ENCODE measurements around the gene BMP2. TPM values are rescaled to one million over a fixed set of nuclear protein-coding genes. Genes with fewer than 3 reads are reported as not detected.

The BMP2 gene
- polyA plus RNA-seq (ENCODE audit: insufficient read length) = 2.6 TPM

DNA sequence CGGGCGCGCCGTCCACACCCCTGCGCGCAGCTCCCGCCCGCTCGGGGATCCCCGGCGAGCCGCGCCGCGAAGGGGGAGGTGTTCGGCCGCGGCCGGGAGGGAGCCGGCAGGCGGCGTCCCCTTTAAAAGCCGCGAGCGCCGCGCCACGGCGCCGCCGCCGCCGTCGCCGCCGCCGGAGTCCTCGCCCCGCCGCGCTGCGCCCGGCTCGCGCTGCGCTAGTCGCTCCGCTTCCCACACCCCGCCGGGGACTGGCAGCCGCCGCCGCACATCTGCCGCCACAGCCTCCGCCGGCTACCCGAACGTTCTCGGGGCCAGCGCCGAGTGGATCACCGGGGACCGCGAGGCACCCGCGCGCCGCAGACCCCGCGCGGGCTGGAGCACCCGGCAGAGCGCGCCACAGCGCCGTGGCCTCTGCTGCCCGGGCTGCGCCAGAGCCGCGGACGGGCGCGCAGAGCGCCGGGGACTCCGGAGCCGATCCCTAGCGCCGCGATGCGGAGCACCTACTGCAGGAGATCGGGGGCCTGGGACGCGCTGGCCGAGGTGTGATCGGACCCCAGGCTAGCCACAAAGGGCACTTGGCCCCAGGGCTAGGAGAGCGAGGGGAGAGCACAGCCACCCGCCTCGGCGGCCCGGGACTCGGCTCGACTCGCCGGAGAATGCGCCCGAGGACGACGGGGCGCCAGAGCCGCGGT, at the start of gene BMP2:
BMP2 (plus strand) TSS at position 151 of the 692 bp plus-strand sequence. CDS start 2,441 bp downstream, outside the sequence.
- DNase-seq = peak; percentile 70

DNA sequence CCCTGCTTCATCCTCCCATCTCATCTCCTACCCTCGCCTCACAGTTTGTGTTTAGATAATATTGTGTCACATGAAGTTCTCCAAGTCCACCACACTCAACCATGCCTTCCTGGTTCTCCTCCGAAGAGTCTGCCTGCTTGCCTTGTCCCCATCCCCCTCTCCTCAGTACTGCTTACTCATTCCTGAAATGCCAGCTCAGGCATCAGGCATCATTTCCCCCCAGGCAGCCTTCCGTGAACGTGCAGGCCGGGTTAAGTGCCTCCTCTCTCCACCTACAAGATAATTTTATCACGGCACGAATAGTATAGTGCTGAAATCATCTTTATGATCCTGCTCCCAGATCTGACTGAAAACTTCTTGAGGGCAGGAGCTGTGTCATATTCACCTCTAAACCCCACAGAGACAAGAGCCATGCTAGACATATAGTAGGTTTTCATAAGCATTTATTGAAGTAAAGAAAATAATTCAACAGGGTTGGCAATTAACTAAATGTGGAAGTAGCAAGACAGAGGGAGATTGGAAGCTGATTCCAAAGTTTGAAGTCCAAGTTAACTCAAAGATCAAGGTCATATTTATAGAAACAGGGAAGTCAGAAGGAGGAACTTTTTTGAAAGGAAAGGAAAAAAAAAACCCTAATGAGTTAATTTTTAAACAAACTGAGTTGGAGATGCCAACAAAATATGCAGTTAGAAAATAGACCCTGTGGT, 48.7 kb upstream of the BMP2 start:
- DNase-seq = no peak

DNA sequence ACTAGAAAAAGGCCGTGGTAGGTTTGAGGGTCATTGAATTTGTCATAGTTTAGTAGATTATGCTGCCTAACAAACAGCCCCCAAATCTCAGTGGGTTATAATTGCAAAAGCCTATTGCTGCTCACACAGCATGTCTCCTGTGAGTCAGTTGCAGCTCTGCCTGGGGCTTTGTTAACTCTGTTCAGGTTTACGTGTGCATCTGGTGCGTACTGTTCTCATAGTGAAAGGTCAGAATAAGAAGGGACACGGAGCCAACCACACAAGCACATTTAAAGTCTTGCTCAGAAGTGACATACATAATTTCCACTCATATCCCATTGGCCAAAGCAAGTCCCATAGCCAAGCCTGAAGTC, 48.1 kb upstream of the BMP2 start:
- no peak for DNase-seq

DNA sequence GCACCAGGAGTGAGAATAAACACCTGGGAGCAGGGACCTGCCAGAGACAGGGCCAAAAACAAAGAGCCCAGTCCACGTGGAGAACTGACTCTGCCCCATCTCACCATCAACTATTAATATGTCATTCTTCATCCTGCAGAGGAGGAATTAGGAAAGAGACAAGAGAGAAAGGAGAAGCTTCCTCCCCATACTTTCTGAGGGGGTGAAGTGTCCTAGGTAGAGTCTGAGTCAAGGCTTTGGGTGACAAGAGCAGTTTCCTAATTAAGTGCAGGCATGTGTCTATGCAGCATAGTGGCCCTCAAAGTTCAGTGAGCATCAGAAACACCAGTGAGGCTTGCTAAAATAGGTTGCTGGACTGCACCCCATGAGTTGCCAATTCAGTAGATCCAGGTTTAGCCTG, 40.7 kb upstream of the BMP2 start:
- no peak for DNase-seq

DNA sequence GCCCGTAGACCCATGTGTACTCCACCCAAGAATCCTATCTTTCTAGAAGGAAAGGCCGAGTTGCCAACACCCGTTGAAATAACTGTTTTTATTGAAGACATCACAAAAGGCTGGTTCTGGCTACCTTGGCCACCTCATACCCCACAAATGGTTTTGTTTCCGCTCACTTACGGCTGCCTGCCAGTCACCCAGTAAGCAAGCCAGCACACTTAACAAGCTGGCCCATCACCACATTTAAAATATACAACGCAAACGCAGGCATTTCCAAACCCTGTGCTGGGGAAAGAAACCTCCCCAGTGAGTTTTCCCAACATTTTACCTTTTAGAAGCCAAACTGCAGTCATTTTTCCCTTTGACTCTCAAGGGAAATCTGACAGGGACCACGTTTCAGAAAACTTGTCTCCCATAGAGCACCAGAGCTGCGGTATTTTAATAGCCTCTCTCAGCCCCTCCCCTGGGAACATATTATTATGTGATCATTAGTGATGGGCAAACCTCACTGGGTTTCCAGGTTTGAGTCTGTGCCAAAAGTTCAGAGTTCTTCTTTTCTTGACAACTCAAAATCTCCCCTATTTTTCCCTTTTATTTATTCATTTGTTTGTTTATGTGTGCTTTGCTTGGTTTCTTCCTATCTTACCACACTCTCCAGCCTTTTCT, 36.7 kb upstream of the BMP2 start:
- no peak for DNase-seq

DNA sequence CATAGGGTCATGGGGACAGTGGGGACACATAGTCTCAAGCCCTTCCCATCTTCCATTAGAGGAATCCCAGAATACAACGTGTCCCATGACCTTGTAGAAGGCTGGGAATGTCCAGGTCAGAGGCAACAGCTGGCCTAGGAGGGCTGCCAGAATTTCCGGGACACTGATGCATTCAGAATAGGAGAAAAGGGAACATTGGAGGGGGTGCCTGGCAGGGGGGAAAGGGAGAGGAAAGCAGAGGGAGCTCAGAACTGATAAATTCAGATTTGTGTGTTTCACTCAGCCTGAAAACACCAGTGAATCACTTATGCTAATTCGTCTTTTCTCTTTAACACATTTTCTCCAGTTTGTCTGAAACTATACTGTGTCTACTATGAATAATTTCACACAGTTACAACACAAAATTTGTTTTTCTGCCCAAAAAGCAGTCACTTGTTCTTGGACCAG, 35.5 kb upstream of the BMP2 start:
- DNase-seq = peak; percentile 28

DNA sequence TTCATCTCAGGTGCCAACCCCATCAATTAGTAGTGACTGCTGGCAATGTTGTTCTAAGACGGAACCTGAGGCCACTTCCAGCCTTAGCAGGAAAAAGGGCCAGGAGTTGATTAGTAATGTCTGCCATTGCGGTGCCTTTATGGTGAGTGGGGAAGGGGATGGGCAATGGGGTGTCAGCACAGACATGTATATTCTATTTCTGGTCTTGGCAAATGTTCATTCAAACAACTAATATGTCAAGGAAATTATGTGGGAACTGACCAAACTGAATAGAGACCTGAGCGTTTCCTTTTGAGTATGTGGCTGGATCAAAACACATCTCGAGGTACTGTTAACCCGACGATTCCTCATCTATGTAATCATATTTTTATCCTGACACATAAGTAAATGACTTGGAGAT, 34.6 kb upstream of the BMP2 start:
- no peak for DNase-seq

DNA sequence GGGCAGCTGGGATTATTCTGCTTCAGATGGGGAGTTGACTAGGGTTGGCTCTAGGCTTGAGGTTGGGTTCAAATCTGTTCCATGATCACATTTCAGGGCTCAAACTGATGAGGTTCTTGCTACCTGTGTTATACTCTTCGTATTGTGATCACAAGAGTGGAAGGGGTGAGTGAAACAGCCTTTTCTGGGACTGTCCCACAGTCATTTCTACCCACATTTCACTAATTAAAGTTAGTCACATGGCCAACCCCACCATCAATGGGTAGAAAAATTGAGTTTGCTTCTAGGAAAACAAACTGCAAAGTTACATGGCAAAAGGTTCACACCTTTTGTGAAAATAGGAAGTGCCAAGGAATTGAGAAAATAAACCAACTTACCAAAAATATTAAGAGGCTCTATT, 33.5 kb upstream of the BMP2 start:
- DNase-seq = no peak

DNA sequence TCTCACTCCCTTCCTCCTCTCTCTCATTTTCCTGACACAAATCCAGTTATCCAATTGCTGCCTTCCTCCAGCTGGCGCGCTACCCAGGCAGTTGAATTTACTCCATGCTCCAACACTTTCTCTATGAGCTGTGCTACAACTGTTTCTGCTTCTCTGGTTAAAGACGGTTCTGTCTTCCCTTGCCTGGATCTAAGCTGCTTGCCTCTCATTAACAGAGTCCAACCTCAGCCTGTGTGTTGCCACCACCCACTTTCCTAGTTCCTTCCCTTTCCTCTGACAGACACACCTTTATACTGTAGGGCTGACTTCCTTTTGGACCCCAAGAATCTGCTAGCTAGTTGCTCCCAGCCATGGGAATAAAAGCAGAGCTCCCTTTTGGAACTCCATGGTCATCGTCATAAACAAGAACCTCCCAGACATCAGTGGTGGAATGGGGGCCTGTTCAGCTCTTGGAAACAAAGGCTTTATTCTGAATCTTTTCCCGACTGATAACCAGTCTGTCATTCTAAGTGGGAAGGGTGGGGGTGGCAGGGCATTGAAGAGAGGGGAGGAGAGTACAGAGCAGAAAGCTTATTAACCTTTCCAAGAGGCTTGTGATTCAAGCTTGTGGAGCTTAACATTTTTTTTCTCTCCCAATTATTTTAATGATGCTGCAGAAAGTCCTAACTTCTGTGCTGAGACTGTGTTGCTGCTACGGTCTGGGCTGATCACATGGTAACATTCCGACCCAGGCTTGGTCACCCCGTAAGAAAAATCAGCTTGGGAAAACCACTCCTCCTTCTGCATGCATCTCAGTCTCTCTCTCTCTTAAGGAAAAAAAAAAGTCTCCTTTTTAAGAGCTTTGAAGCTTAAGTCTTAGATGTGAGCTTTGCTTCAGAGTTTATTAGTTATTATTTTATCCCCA, 31.3 kb upstream of the BMP2 start:
- no peak for DNase-seq

DNA sequence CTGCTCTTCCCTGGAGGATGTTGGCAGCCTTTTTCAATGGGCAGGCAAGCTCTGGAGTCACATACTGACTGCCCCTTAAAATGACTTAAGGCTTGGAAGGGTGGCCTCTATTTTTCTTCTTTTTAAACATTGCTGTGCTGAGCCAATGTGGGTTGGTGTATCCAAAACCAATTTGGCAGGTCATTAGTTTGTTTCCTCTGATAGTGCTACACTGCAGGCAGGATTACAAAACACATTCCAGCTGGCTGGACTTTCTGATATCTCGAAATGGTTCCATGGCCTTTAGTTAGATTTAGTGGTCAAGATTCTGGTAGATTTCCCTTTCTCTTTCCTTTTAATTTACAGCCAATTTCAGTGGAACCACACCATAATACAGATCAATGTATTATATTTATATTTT, 28.1 kb upstream of the BMP2 start:
- DNase-seq = no peak

DNA sequence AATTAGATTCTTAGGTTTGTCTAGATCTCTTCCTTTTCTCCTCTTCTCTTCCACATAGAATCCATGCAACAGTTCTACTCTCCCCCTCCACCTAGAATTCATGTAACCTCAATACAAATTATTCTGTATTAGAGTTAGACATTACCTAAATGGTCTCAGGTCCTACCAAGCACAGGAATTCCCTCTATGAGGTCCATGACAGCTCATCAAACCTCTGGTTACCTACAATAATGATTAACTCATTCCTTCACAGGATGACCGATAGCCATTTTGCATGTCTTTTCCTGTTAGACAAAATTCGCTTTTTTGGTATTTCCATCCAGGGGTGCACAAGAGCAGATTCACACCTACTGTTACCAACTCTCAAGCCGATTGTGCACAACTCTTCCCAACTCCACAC, 27.4 kb upstream of the BMP2 start:
- DNase-seq = no peak

DNA sequence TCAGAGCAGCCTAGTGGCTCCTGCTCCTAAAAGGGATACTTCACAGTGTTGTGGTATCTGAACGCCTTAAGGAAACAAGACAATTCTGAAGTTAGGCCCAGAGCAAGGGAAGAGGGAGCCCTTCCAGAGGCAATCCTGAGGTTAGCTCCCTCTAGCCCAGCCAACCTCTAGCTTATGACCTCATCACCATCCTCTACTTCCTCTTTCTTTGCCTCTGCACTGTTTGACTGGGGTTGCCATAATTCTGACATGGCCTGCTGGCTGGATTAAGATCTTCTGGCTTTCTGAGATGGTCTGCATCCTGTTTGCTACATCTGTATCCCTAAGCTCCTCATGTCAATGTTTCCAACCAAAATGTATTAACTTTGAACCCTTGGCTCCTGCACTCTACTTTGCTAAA, 23.3 kb upstream of the BMP2 start:
- no peak for DNase-seq

DNA sequence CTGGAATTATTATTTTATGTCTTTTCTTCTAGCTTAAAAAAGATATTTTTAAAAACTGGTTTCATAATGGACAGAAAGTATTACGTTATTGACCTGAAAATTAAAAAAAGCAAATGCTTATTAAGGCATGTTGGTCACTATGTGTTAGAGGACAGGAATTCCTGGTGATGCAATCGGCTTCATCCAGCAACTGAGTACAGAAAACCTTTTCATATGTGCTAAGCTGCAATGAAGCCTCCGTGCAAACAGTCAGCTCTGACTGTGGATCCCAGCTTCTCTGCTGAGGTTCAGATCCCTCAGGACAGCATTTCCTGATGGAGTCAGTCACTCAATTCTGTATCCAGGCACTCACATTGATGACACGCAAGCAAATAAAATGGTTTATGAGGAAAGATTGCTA, 22.7 kb upstream of the BMP2 start:
- DNase-seq = no peak

DNA sequence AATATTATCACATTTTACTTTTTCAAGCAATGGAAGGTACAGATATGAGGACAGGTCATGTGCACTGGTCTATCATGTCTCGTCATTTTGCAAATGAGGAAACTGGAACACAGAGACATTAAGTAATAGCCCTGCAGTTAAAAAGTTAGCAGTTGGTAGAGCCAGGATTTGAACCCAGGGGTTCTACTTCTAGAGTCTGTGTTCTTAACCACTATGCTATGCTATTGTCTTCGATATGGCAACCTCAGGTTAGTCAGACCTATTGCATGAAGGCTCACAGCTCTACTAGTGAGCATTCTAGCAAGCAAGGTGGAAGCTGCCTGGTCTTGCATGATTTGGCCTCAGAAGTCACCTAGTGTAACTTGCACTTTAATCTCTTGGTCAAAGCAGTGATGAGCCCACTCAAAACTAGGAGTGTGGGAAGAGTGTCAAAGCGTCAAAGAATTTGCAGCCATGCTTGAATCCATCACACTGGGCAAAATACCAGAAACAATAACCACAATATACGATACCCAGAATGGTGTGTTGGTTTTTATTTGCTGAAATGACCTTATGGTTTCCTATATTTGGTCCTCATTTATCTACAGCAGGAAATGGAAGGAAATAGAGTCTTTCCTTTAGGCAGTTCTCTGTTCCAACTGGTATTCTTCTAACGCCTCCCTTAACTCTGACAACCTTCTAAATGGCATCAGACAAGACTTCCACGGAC, 20.4 kb upstream of the BMP2 start:
- DNase-seq = no peak

DNA sequence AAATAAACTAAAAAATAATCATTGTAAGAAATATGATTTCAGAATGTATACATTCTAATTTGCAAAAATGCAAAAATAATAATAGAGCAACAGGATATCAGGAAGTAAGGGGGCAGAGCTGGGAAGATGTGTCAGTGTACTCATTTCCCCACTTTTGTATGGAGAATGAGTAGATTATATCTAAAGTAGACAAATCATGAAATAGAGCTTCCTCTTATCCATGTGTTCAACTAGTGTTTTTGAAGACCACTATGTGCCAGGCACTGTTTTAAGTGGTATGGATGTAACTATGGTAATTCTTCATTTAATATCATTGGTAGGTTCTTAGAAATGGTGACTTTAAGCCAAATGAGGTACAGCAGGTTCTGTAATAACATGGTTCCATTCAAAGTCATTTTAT, 17.0 kb upstream of the BMP2 start:
- DNase-seq = no peak

DNA sequence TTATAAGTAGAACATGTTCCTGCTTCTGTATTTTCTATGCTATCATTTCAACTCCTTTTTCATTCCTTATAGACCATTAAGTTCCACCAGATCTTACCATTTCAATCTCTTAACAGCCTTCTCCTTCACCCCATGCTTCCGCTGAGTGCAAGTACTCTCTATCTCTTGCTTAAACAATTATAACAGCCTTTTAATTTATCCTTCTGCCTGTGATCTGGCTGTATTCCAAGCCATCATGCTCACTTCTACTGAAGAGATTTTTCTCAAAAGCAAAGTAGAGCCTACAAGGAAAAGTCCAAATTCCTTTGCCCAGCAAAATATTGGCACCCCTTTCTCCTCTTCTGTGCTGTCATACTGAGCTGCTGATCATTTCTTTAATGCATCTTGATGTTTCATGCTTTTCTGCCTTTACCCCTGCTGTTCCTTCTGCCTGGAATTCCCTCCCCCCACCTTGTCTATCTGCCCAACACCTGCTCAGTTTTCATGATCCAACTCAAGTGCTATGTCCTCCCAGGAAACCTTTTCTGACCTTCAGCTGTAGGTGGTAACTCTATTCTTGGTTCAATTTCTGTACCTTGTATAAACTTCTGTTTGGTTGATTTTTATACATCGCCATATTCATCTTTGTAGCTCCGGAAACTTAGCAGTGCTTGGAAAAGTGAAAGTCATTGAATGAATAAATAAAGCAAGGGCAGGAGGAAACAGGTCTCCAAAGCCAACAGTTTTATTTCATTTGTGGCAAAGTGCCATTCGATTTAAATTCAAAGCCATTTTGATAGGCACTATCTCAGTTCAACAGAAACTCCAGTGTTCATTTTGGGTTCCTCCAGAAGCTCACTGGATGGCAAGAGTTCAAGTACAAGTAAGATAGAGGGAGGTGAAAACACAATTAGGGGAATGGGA, 10.5 kb upstream of the BMP2 start:
- no peak for DNase-seq

DNA sequence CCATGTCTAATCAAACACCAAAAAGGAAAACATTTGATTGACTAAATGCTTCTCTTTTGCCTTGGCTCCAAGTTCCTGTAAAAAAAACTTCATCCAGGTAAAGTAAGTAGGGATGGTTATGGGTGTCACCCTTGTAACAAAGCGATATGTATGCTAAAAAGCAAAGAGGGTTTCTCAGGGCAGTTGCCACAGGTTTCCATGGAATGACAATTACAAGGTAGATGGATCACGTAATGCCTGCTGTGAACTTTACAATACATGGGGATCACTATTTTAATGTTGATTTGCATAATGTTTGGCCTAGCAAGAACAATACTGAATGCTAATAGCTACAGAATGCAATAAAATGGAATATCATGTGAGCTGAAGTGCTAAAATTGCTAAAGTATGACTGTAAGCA, 2.9 kb upstream of the BMP2 start:
- no peak for DNase-seq

DNA sequence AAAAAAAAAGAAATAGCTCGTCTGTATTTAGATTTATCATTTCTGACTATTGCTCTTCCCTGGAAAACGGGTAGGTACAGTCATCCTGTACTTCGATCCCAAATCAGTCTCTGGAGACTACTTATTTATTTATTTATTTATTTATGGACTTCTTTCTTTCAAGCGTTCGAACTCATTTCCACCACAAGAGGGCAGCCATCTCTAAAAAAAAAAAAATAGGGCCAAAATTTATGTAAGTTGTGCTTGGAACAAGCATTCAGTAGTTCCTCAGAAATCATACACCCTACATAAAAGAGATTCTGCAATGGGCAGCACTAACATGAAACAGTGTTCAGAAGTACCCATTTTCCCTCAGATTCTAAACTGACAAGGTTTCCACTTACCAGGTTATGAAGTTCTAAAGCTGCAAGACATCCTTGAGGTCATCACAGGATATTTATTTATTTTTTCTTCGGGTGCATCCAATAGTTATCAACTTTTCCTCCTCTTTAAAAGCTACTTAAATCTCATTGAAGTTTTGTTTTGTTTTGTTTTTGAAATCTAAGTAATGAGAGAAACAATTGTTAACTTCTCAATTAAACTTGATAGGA, 1.9 kb upstream of the BMP2 start:
- peak; percentile 58 for DNase-seq

DNA sequence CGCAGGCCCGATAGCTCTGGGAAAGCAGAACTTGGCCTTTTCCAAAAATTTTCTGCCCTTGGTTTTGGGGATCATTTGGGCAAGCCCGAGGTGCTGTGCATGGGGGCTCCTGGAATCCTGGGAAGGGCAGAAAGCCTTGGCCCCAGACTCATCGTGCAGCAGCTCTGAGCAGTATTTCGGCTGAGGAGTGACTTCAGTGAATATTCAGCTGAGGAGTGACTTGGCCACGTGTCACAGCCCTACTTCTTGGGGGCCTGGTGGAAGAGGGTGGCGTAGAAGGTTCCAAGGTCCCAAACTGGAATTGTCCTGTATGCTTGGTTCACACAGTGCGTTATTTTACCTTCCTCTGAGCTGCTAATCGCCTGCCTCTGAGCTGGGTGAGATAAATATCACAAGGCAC, 1.1 kb upstream of the BMP2 start:
- no peak for DNase-seq

DNA sequence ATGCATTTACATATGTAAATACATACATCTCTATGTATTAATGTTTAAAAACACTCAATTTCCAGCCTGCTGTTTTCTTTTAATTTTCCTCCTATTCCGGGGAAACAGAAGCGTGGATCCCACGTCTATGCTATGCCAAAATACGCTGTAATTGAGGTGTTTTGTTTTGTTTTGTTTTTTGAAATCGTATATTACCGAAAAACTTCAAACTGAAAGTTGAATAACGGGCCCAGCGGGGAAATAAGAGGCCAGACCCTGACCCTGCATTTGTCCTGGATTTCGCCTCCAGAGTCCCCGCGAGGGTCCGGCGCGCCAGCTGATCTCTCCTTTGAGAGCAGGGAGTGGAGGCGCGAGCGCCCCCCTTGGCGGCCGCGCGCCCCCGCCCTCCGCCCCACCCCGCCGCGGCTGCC, 355 bp upstream of the BMP2 start:
- DNase-seq = no peak
